ENCODE measurements around the gene PSG11.
"Not testable (repeated sequence)": the region's sequence is repeated elsewhere in the genome, so short reads cannot be mapped to it uniquely, and the experiment has no call there.

The PSG11 gene

GRCh38 chr19:42982111-42982510 lies 44.2 kb downstream of the PSG11 start:
- H3K27me3 ChIP-seq (ENCODE audit: control insufficient read depth, insufficient read depth, low read length); H3K4me1 ChIP-seq (ENCODE audit: control insufficient read depth, insufficient read depth, low read length): not testable (repeated sequence)

GRCh38 chr19:42971451-42971850 lies 54.8 kb downstream of the PSG11 start:
- not testable (repeated sequence) for H3K9ac ChIP-seq (ENCODE audit: low read length); H3K4me1 ChIP-seq (ENCODE audit: control insufficient read depth, insufficient read depth, low read length); H3K27me3 ChIP-seq (ENCODE audit: control insufficient read depth, insufficient read depth, low read length); H3K9me3 ChIP-seq (ENCODE audit: control insufficient read depth, low read length); H3K4me3 ChIP-seq (ENCODE audit: low read length); H3K36me3 ChIP-seq (ENCODE audit: control insufficient read depth, insufficient read depth, low read length)

More at GRCh38 chr19:42982111-42982510, 44.2 kb downstream of the PSG11 start:
- not testable (repeated sequence) for H3K9me3 ChIP-seq (ENCODE audit: control insufficient read depth, low read length); H3K36me3 ChIP-seq (ENCODE audit: control insufficient read depth, insufficient read depth, low read length); H3K4me3 ChIP-seq (ENCODE audit: low read length); H3K9ac ChIP-seq (ENCODE audit: low read length)

- Histone ChIP-seq H3K36me3 (ENCODE audit: control insufficient read depth, insufficient read depth, low read length) (no peaks in the 10 kb centered on the region), H3K9ac (ENCODE audit: low read length) (no peak overlapping the region), H3K4me3 (ENCODE audit: low read length) (no peak overlapping the region), H3K9me3 (ENCODE audit: control insufficient read depth, low read length) (no peaks in the 10 kb centered on the region), H3K27me3 (ENCODE audit: control insufficient read depth, insufficient read depth, low read length) (no peaks in the 10 kb centered on the region), H3K4me1 (ENCODE audit: control insufficient read depth, insufficient read depth, low read length) (no peaks in the 10 kb centered on the region)
Observed at GRCh38 chr19:42965176-42965575, 61.1 kb downstream of the PSG11 start.

GRCh38 chr19:42961119-42961518 lies 65.2 kb downstream of the PSG11 start:
- Histone ChIP-seq H3K27me3 (ENCODE audit: control insufficient read depth, insufficient read depth, low read length) (no peaks in the 10 kb centered on the region), H3K9ac (ENCODE audit: low read length) (no peak overlapping the region), H3K4me3 (ENCODE audit: low read length) (no peak overlapping the region), H3K4me1 (ENCODE audit: control insufficient read depth, insufficient read depth, low read length) (no peaks in the 10 kb centered on the region), H3K36me3 (ENCODE audit: control insufficient read depth, insufficient read depth, low read length) (no peaks in the 10 kb centered on the region), H3K9me3 (ENCODE audit: control insufficient read depth, low read length) (no peaks in the 10 kb centered on the region)
